ENCODE data around the gene RGS19.

The RGS19 gene

DNA sequence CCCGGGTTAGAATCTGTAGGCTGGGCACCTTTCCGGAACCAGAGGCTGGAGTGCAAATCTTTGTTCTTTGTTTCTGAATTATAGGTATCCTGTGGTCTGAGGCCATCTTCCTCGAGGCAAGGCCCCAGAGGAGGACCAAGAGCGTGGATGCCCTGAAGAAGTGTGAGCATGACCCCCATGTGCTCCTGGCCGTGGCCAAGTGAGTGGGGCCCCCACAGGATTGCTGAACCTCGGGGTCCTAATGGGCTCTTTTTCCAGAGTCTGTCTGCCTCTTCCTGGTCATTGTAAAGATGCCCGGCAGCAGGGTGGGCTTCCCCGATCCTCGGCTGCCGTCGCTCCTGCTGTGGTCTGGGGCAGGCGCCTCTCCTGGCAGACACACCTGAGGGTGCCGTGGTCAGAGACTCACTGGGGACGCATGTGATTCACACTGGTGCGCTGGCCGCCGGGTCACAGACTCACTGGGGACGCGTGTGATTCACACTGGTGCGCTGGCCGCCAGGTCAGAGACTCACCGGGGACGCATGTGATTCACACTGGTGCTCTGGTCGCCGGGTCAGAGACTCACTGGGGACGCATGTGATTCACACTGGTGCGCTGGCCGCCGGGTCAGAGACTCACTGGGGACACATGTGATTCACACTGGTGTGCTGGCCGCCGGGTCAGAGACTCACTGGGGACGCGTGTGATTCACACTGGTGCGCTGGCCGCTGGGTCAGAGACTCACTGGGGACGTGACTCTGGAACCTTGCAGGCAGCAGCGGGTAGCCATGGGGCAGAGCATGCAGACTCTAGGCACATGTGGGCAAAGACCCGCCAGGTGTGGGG lies 49.8 kb downstream of the RGS19 start:
- no peak for TF ChIP-seq ZNF384 (IDR thresholded peaks at IDR 0.05)
- no peak for TF ChIP-seq SUZ12 (IDR thresholded peaks at IDR 0.05)
- no peak for TF ChIP-seq BHLHE40 (IDR thresholded peaks at IDR 0.05; ENCODE audit: borderline replicate concordance)
- no peak for TF ChIP-seq ARNT (IDR thresholded peaks at IDR 0.05)
- TF ChIP-seq FOXK2 (IDR thresholded peaks at IDR 0.05): no peak
- no peak for TF ChIP-seq FOXA1 (IDR thresholded peaks at IDR 0.05)
- TF ChIP-seq, protein P1, sequence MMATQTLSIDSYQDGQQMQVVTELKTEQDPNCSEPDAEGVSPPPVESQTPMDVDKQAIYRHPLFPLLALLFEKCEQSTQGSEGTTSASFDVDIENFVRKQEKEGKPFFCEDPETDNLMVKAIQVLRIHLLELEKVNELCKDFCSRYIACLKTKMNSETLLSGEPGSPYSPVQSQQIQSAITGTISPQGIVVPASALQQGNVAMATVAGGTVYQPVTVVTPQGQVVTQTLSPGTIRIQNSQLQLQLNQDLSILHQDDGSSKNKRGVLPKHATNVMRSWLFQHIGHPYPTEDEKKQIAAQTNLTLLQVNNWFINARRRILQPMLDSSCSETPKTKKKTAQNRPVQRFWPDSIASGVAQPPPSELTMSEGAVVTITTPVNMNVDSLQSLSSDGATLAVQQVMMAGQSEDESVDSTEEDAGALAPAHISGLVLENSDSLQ (IDR thresholded peaks at IDR 0.05): no peak
- TF ChIP-seq NFRKB (IDR thresholded peaks at IDR 0.05): no peak
- TF ChIP-seq CTBP1 (IDR thresholded peaks at IDR 0.05; ENCODE audit: borderline replicate concordance): no peak
- POLR2A ChIA-PET: no interaction called here
- no peak for DNase-seq (ENCODE audit: extremely low spot score)
- CTCF ChIA-PET: no interaction called here

DNA sequence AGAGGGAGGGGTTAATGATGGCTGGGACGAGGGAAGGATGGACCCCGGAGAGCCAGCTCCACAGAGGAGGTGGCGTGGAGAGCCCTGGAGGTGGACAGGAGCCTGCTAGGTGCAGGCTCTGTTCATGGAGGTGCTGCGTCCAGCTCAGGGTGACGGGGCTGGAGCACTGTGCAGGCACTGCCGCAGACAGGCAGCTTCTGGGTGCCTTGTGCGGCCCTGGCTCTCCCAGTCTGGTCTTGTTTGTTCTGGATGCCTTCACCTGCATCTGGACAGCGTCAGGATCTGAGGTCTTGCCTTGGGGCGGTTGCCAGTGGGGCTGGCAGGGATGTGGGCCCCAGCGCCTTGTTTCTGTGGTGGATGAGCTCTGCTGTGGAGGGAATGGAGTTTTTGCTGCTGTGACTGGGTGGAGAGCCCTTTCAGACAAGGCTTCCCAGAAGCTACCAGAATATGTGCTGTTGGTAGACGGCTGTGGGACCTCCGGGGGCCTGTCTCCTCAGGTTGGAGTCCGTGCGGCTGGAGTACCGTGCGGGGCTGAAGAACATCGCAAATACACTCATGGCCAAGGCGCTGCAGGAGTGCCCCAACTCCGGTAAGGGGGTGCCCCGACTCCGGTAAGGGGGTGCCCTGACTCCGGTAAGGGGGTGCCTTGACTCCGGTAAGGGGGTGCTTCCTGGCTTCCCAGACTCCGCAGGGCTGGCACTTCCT lies 51.2 kb downstream of the RGS19 start:
- DNase-seq (ENCODE audit: extremely low spot score): no peak
- ChIA-PET CTCF (interaction anchor here (1.1 to 1.3 kb wide), 2 partner anchors 11 to 29 kb away, joined by 3 to 5 read pairs; no protein-coding TSS in a partner anchor), POLR2A (interaction anchor here (0.7 kb wide), 1 partner anchor 8 kb away, joined by 4 read pairs; the partner anchor contains the start of gene C20orf204)
- TF ChIP-seq TARDBP (IDR thresholded peaks at IDR 0.05) (no peak), CTBP1 (IDR thresholded peaks at IDR 0.05; ENCODE audit: borderline replicate concordance) (no peak), NFRKB (IDR thresholded peaks at IDR 0.05) (no peak), LEF1 (IDR thresholded peaks at IDR 0.05; ENCODE audit: borderline replicate concordance) (no peak)

DNA sequence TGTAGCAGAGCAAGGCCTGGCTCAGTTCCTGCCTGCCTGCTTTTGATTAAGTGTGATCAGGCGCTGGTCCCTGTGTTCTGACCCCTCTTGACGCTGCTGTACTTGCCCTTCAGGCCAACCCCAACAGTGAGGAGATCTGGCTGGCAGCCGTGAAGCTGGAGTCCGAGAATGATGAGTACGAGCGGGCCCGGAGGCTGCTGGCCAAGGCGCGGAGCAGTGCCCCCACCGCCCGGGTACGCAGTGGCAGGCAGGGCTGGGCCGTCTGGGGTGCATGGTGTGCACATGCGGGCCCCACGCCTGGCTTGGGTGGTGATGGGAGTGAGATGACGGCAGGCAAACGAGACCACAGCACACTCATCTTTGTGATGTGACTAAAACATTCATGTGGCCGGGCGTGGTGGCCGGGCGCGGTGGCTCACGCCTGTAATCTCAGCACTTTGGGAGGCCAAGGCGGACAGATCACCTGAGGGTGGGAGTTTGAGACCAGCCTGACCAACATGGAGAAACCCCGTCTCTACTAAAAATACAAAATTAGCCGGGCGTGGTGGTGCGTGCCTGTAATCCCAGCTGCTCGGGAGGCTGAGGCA lies 53.4 kb downstream of the RGS19 start:
- no peak for DNase-seq (ENCODE audit: extremely low spot score)
- no peak for TF ChIP-seq NFRKB (IDR thresholded peaks at IDR 0.05)
- TF ChIP-seq, protein P1 (IDR thresholded peaks at IDR 0.05): no peak
- no peak for TF ChIP-seq SP1 (IDR thresholded peaks at IDR 0.05)
- no peak for TF ChIP-seq BHLHE40 (IDR thresholded peaks at IDR 0.05; ENCODE audit: borderline replicate concordance)
- TF ChIP-seq ZNF384 (IDR thresholded peaks at IDR 0.05): no peak
- TF ChIP-seq HDGF (IDR thresholded peaks at IDR 0.05; ENCODE audit: borderline replicate concordance): no peak
- no peak for TF ChIP-seq LEF1 (IDR thresholded peaks at IDR 0.05; ENCODE audit: borderline replicate concordance)
- TF ChIP-seq FOXK2 (IDR thresholded peaks at IDR 0.05): no peak
- no peak for TF ChIP-seq FOXM1 (IDR thresholded peaks at IDR 0.05; ENCODE audit: borderline replicate concordance)
- TF ChIP-seq L3MBTL2 (conservative IDR thresholded peaks at IDR 0.05): no peak
- ChIA-PET CTCF (no interaction called here), POLR2A (no interaction called here)

DNA sequence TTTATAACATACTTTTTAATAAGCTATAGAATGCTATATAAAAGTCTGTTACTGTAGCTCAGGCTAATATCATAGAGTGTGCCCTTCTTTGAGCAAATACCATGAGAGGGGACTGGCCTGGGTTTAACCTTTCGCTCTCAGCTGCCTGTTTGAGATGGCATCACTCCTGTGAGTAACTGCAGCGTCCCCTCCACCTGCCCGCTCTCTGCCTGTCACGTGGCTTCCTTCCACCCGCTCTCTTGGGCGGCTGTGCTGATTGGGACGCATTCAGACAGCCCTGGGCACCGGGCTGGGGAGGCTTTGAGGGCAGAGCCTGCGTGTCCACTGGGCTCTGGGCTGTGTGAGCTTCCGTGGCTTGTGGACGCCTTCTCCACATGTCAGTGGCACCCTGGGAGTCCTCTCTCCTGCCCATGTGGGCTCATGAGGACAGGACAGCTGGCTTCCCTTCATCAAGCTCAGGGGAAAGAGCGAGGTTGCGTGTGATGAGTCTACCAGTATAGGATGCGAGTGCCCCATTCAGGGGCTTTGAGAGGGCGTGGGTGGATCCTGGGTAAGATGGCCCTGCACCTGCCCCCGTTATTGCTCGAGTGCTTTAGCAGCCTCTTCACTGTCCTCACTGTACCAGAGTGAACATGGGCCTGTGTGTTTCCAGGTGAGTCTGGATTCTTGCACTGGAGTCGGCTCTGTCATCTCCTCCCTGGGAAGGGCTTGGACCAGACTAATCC lies 54.1 kb downstream of the RGS19 start:
- TF ChIP-seq NFRKB (IDR thresholded peaks at IDR 0.05): no peak
- TF ChIP-seq SP1 (IDR thresholded peaks at IDR 0.05): no peak
- TF ChIP-seq FOXM1 (IDR thresholded peaks at IDR 0.05; ENCODE audit: borderline replicate concordance): no peak
- TF ChIP-seq BHLHE40 (IDR thresholded peaks at IDR 0.05; ENCODE audit: borderline replicate concordance): no peak
- no peak for TF ChIP-seq LEF1 (IDR thresholded peaks at IDR 0.05; ENCODE audit: borderline replicate concordance)
- no peak for TF ChIP-seq ARNT (IDR thresholded peaks at IDR 0.05)
- no peak for TF ChIP-seq ELF4 (IDR thresholded peaks at IDR 0.05)
- TF ChIP-seq FOXK2 (IDR thresholded peaks at IDR 0.05): no peak
- no peak for TF ChIP-seq ZNF384 (IDR thresholded peaks at IDR 0.05)
- no peak for TF ChIP-seq FOXA1 (IDR thresholded peaks at IDR 0.05)
- no peak for TF ChIP-seq HDGF (IDR thresholded peaks at IDR 0.05; ENCODE audit: borderline replicate concordance)
- no peak for TF ChIP-seq CTBP1 (IDR thresholded peaks at IDR 0.05; ENCODE audit: borderline replicate concordance)
- TF ChIP-seq L3MBTL2 (conservative IDR thresholded peaks at IDR 0.05): no peak
- no peak for TF ChIP-seq SUZ12 (IDR thresholded peaks at IDR 0.05)
- TF ChIP-seq TARDBP (IDR thresholded peaks at IDR 0.05): no peak
- TF ChIP-seq, protein P1 (IDR thresholded peaks at IDR 0.05): no peak
- CTCF ChIA-PET: no interaction called here
- DNase-seq (ENCODE audit: extremely low spot score): no peak
- POLR2A ChIA-PET: no interaction called here

DNA sequence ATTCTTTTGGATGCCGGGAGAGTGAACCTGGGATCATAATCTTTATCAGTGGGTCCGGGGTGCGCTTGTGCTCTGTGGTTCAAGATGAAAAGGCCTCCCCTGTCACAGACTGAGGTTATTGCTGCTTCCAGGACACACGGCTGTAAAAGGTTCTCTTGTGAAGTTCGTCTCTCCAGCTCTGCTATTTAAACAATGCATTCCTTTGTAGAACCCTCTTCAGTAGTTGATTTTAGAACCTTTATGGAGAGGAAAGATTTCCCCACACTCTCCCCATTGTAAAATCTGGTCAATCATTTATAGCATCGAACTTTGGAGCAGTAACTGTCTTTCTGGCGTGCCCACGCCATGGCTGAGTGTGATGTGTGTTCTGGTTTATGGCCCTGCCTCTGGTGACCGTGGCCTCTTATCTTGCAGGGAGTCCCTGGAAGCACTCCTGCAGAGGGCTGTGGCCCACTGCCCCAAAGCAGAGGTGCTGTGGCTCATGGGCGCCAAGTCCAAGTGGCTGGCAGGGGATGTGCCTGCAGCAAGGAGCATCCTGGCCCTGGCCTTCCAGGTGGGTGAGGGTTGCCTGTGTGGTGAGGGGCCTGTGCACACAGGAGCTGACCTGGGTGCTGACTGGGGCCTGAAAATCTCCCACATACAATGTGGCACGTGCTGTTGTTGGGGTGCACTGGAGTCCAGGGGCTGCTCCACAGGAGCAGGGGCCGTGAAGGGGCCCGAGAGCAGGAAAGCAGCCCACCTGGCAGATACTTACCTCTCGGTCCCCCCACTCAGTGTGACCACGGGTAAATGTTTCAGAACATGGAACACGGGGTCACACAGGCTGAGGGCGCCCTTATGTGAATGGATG lies 55.0 kb downstream of the RGS19 start:
- no peak for DNase-seq (ENCODE audit: extremely low spot score)
- CTCF ChIA-PET: no interaction called here
- TF ChIP-seq ELF4 (IDR thresholded peaks at IDR 0.05) (no peak), FOXK2 (IDR thresholded peaks at IDR 0.05) (no peak), LEF1 (IDR thresholded peaks at IDR 0.05; ENCODE audit: borderline replicate concordance) (no peak), BHLHE40 (IDR thresholded peaks at IDR 0.05; ENCODE audit: borderline replicate concordance) (no peak)
- POLR2A ChIA-PET: no interaction called here

Measured in HEK293T (cell line).